Adrenal gland (tissue), 12 donors: ENCODE measurements around the gene ELMO2. TPM values are rescaled to one million over a fixed set of nuclear protein-coding genes. Genes with fewer than 3 reads are reported as not detected.

Experiments used
- DNase-seq, 7 donors: peaks; one replicate each; pipeline ENCODE4 v3.0.0-alpha.2; 2019 to 2020
- H3K27ac ChIP-seq, 5 donors: fragments of 200-600 bp; sonication (generic) in 4 of 5; 1 replicate in 3 of 5; 2 replicates in 2 of 5; pipeline versions ENCODE4 v1.5.1 to v1.8.0; 2016 to 2020; ENCODE audit warnings: mild to moderate bottlenecking in 1 of 5
- H3K27me3 ChIP-seq: fragments of 200-600 bp; 2 replicates; pipeline ENCODE4 v1.8.0; 2021
- H3K36me3 ChIP-seq, 2 donors: fragments of 200-600 bp; replicated peaks in 1 of 2; 1 replicate in 1 of 2; 2 replicates in 1 of 2; pipeline versions ENCODE4 v1.5.1 to v1.8.0; 2018 to 2022
- H3K4me1 ChIP-seq, 2 donors: fragments of 200-600 bp; replicated peaks in 1 of 2; 1 replicate in 1 of 2; 2 replicates in 1 of 2; pipeline versions ENCODE4 v1.5.1 to v1.8.0; 2018 to 2021
- H3K4me3 ChIP-seq, 4 donors: fragments of 200-600 bp; sonication (generic) in 3 of 4; one replicate each; pipeline ENCODE4 v1.5.1; 2016 to 2018
- H3K9me3 ChIP-seq, 3 donors: fragments of 200-600 bp; sonication (generic) in 1 of 3; replicated peaks in 1 of 3; 1 replicate in 2 of 3; 2 replicates in 1 of 3; pipeline versions ENCODE4 v1.5.1 to v1.8.0; 2016 to 2021
- CTCF ChIP-seq, 6 experiments: fragments of 450-650 bp in 4 of 6; fragments of 200-600 bp in 2 of 6; sonication (generic) in 1 of 6; IDR thresholded peaks; 1 replicate in 5 of 6; 2 replicates in 1 of 6; pipeline versions ENCODE4 v1.5.1 to v1.8.0; 2016 to 2021; ENCODE audit warnings: antibody characterized with exemption in 6 of 6, mild to moderate bottlenecking in 2 of 6, moderate library complexity in 1 of 6
- POLR2A ChIP-seq, 2 donors: fragments of 450-650 bp; IDR thresholded peaks; one replicate each; pipeline ENCODE4 v1.6.1; 2017; ENCODE audit warnings: antibody characterized with exemption in 2 of 2, mild to moderate bottlenecking in 2 of 2, moderate library complexity in 1 of 2
- WGBS, 4 donors: extraction: QIAGEN DNeasy Blood & Tissue Kit in 2 of 4; methylation state at CpG; one replicate each; pipeline versions ENCODE4 v1.1.5 to v1.1.7; 2013 to 2017; 5-methylcytosine and 5-hydroxymethylcytosine counted together
- intact Hi-C, 2 donors: fragments of 100-400 bp; cut with DNase I; formaldehyde crosslinking; loops; one replicate each; pipeline versions ENCODE4 v1.14.1 to v1.15.0; 2022 to 2023
- polyA plus RNA-seq, 3 donors: library from polyadenylated mRNA; stranded (reverse); fragments of 200-250 nt in 2 of 3; fragments of 350-450 nt in 1 of 3; fragmentation: Illumina TruSeq in 1 of 3; extraction: RNeasy Lipid Tissue Mini Kit (QIAGEN cat#74804) in 1 of 3; gene quantifications; one replicate each; pipeline ENCODE4 v1.2.3, GENCODE V29; 2013 to 2014
- total RNA-seq, 9 donors: library from RNA; depleted of rRNA in 4 of 9; stranded (reverse); fragments of >200 nt in 4 of 9; fragments of 120-200 nt in 1 of 9; fragmentation: NEBNext Ultra II Directional in 1 of 9; extraction: Animal tissue kit (Norgen Biotek cat#: 25700) in 1 of 9; gene quantifications; one replicate each; pipeline versions ENCODE4 v1.1.0 to v1.2.4, GENCODE V29; 2013 to 2023
- donor health status: healthy with polysubstance abuse.
- donor health status: Bipolar disorder and iron deficiency.
- donor health status: DM: yes; HTN: yes; CAD: no.
- donor health status: DM: no; HTN: no; CAD: no.
- donor health status: DM: no; HTN: no; CAD: no.
- donor health status: DM: yes; HTN: yes; CAD: no.

ELMO2 gene
- total and polyA plus RNA-seq, 12 donors: 36.2 to 69.0 (median 51.7) TPM

GRCh38 chr20:46349035-46349741 is 57.2 kb downstream of the ELMO2 start:
- H3K27ac ChIP-seq: peak overlapping the region in 2 of 5 donors; percentile 82 to 88
- TF ChIP-seq CTCF (IDR thresholded peaks at IDR 0.05): peak; percentile 55 to 86 (median 78)
- no peak for TF ChIP-seq POLR2A (IDR thresholded peaks at IDR 0.05)
- intact Hi-C loops: loop anchor here (5.0 to 10.0 kb wide), 2 partner anchors 217 to 224 kb away; no protein-coding TSS in a partner anchor
- H3K4me1 ChIP-seq: peaks cover 16 to 30% of the 10 kb centered on the region in 2 donors
- H3K36me3 ChIP-seq: no peaks in the 10 kb centered on the region
- DNase-seq: peak; percentile 59 to 86 (median 73)
- H3K4me3 ChIP-seq: no peak overlapping the region
- H3K9me3 ChIP-seq: no peaks in the 10 kb centered on the region
- no peaks in the 10 kb centered on the region for H3K27me3 ChIP-seq
- WGBS, 4 donors: 26 to 33% (median 31%) methylated on average over 11 to 12 of the region's 12 CpGs

- Histone ChIP-seq H3K27me3 (no peaks in the 10 kb centered on the region), H3K36me3 (no peaks in the 10 kb centered on the region), H3K27ac (no peak overlapping the region), H3K4me3 (no peak overlapping the region), H3K9me3 (no peaks in the 10 kb centered on the region), H3K4me1 (peaks cover 16 to 34% of the 10 kb centered on the region in 2 donors)
- no peak for DNase-seq
- TF ChIP-seq CTCF (IDR thresholded peaks at IDR 0.05) (no peak), POLR2A (IDR thresholded peaks at IDR 0.05) (no peak)
- intact Hi-C loops: loop anchor here (5.0 to 10.0 kb wide), 2 partner anchors 216 to 223 kb away; no protein-coding TSS in a partner anchor
- 62 to 66% (median 64%) methylated on average over 8 to 25 of the region's 25 CpGs for WGBS, 4 donors
Observed at GRCh38 chr20:46347841-46348803, 58.3 kb downstream of the ELMO2 start.

- H3K36me3 ChIP-seq: no peaks in the 10 kb centered on the region
- DNase-seq: no peak
- H3K27ac ChIP-seq: no peak overlapping the region
- 79 to 86% (median 85%) methylated on average over 8 of the region's 8 CpGs for WGBS, 4 donors
- no peaks in the 10 kb centered on the region for H3K9me3 ChIP-seq
- H3K4me3 ChIP-seq: no peak overlapping the region
- H3K4me1 ChIP-seq: peaks cover 12 to 35% of the 10 kb centered on the region in 2 donors
- intact Hi-C loops: loop anchor here (5.0 to 10.0 kb wide), 2 partner anchors 214 to 222 kb away; no protein-coding TSS in a partner anchor
- TF ChIP-seq CTCF (IDR thresholded peaks at IDR 0.05) (no peak), POLR2A (IDR thresholded peaks at IDR 0.05) (no peak)
- peaks cover 8% of the 10 kb centered on the region for H3K27me3 ChIP-seq
Observed at GRCh38 chr20:46346770-46347169, 59.6 kb downstream of the ELMO2 start.
